Endothelial cell of umbilical vein (primary cell): Measurements from ENCODE around the gene HIVEP3. TPM values are rescaled to one million over a fixed set of nuclear protein-coding genes. Genes with fewer than 3 reads are reported as not detected.

Experiments
- BruUV-seq: library from RNA; stranded (reverse); fragments of 400-500 nt; replicated peaks from 2 replicates; lab custom pipeline; 2021; lab: Mats Ljungman, UMichigan
- CTCF ChIA-PET: fragments of 300-600, 350-600 bp; sonication (Branson Sonifier 250); formaldehyde crosslinking; loops from one replicate; lab custom pipeline; 2021; ENCODE audit warnings: antibody characterized with exemption, inconsistent platforms; lab: Charles Lee
- POLR2A ChIA-PET: fragments of 300-600, 350-600 bp; sonication (Branson Sonifier 250); formaldehyde crosslinking; loops from one replicate; lab custom pipeline; 2021; ENCODE audit warnings: antibody characterized with exemption, inconsistent platforms; lab: Charles Lee
- DNase-seq: peaks from one replicate; pipeline ENCODE4 v3.0.0-alpha.2; 2011; ENCODE audit warnings: low read depth, low spot score
- FAIRE-seq: peaks from 2 replicates; lab custom pipeline; 2011; peaks lifted over from hg19 to GRCh38; lab: Jason Lieb, UNC
- H2AFZ ChIP-seq: 2 replicates; pipeline ENCODE4 v1.6.0; 2012; ENCODE audit warnings: low read depth, low read length, control low read depth, inconsistent platforms
- H3K27ac ChIP-seq: 2 replicates; pipeline ENCODE4 v1.5.1; 2011; ENCODE audit warnings: low read depth, mild to moderate bottlenecking, control low read depth, low read length, moderate library complexity; ENCODE audit not compliant: insufficient read depth
- H3K27me3 ChIP-seq, 2 experiments: 2 replicates each; pipeline versions ENCODE4 v1.6.0 to v1.6.1; 2011; ENCODE audit warnings: low read length in 2 of 2, mixed read lengths in 1 of 2; ENCODE audit not compliant: control insufficient read depth in 2 of 2, insufficient read depth in 2 of 2
- H3K36me3 ChIP-seq, 2 experiments: 2 replicates in 1 of 2; 3 replicates in 1 of 2; pipeline ENCODE4 v1.5.1; 2011; ENCODE audit warnings: low read length in 2 of 2, mild to moderate bottlenecking in 1 of 2, moderate library complexity in 1 of 2; ENCODE audit not compliant: control insufficient read depth in 2 of 2, insufficient read depth in 2 of 2; ENCODE audit errors: extremely low read depth in 1 of 2
- H3K4me1 ChIP-seq: 3 replicates; pipeline ENCODE4 v1.5.1; 2011; ENCODE audit warnings: mild to moderate bottlenecking, low read length; ENCODE audit not compliant: control insufficient read depth, insufficient read depth; ENCODE audit errors: extremely low read depth
- H3K4me2 ChIP-seq: 2 replicates; pipeline ENCODE4 v1.6.1; 2011; ENCODE audit warnings: low read length, control low read depth, mixed read lengths; ENCODE audit not compliant: insufficient read depth
- H3K4me3 ChIP-seq, 3 experiments: fragments of 200-600 bp in 1 of 3; sonication (generic), shearing (Covaris generic) in 1 of 3; replicated peaks in 1 of 3; 2 replicates each; pipeline ENCODE4 v1.5.1; 2011 to 2016; ENCODE audit warnings: control low read depth in 3 of 3, low read length in 3 of 3, mild to moderate bottlenecking in 2 of 3, inconsistent platforms in 1 of 3, low read depth in 1 of 3, moderate library complexity in 1 of 3; ENCODE audit not compliant: insufficient read depth in 1 of 3
- H3K79me2 ChIP-seq: 2 replicates; pipeline ENCODE4 v1.6.0; 2012; ENCODE audit warnings: low read length, inconsistent platforms; ENCODE audit not compliant: control insufficient read depth, insufficient read depth
- H3K9ac ChIP-seq: replicated peaks from 2 replicates; pipeline ENCODE3; 2011; ENCODE audit warnings: low read length, control low read depth; ENCODE audit not compliant: insufficient read depth; ENCODE audit errors: extremely low read depth
- H3K9me1 ChIP-seq: replicated peaks from 3 replicates; pipeline ENCODE4 v1.6.0; 2011; ENCODE audit warnings: mild to moderate bottlenecking, low read length; ENCODE audit not compliant: control insufficient read depth, insufficient read depth; ENCODE audit errors: extremely low read depth
- H3K9me3 ChIP-seq: replicated peaks from 2 replicates; pipeline ENCODE4 v1.5.1; 2012; ENCODE audit warnings: low read length, inconsistent platforms; ENCODE audit not compliant: control insufficient read depth, insufficient read depth
- H4K20me1 ChIP-seq: replicated peaks from 2 replicates; pipeline ENCODE3; 2011; ENCODE audit warnings: mild to moderate bottlenecking, low read length; ENCODE audit not compliant: control insufficient read depth, insufficient read depth; ENCODE audit errors: extremely low read depth
- EZH2 ChIP-seq: IDR thresholded peaks from 2 replicates; pipeline ENCODE4 v1.6.1; 2012; ENCODE audit warnings: borderline replicate concordance, low read depth, mild to moderate bottlenecking, moderate library complexity, low read length, inconsistent platforms; ENCODE audit not compliant: severe bottlenecking
- FOS ChIP-seq: IDR thresholded peaks from 2 replicates; pipeline ENCODE4 v1.6.1; 2011; ENCODE audit warnings: mild to moderate bottlenecking, low read length, moderate library complexity, borderline replicate concordance; ENCODE audit not compliant: insufficient read depth
- GATA2 ChIP-seq: IDR thresholded peaks from 2 replicates; pipeline ENCODE4 v1.7.0; 2011; ENCODE audit warnings: low read depth, mild to moderate bottlenecking, moderate library complexity, mixed read lengths, low read length; ENCODE audit not compliant: insufficient read length, insufficient read depth
- JUN ChIP-seq: IDR thresholded peaks from 2 replicates; pipeline ENCODE4 v1.6.1; 2011; ENCODE audit warnings: borderline replicate concordance, low read depth; ENCODE audit not compliant: insufficient read length, insufficient read depth
- MYC ChIP-seq: IDR thresholded peaks from one replicate; pipeline ENCODE4 v1.6.1; 2011; ENCODE audit warnings: mild to moderate bottlenecking, low read depth, low read length
- POLR2A ChIP-seq: IDR thresholded peaks from 2 replicates; pipeline ENCODE4 v1.6.1; 2012; ENCODE audit warnings: low read depth, mild to moderate bottlenecking, control low read depth, low read length
- POLR2AphosphoS5 ChIP-seq: IDR thresholded peaks from 2 replicates; pipeline ENCODE4 v1.6.1; 2012; ENCODE audit warnings: low read depth, mild to moderate bottlenecking, control low read depth, low read length, moderate library complexity; ENCODE audit not compliant: insufficient read depth
- dilution Hi-C: fragments of 300-500 bp; cut with MboI; formaldehyde crosslinking; loops from one replicate; pipeline ENCODE4 v1.15.0; 2019; ENCODE audit warnings: low sequenced_read_pairs; ENCODE audit not compliant: extremely low pct_ligation_motif_present
- intact Hi-C: fragments of 100-400 bp; cut with micrococcal nuclease; formaldehyde crosslinking; loops from one replicate; pipeline ENCODE4 v1.10.0; 2022
- polyA plus RNA-seq, 4 experiments: library from polyadenylated mRNA; depleted of rRNA in 3 of 4; stranded (reverse) in 3 of 4; unstranded in 1 of 4; fragments of >200 nt; gene quantifications; 2 replicates each; pipeline versions ENCODE4 v1.2.1 to v1.2.3, GENCODE V29; 2011 to 2012; ENCODE audit warnings: missing spikeins in 1 of 4
- total RNA-seq: library from RNA; stranded (reverse); gene quantifications from 2 replicates; pipeline ENCODE4 v1.2.3, GENCODE V29; 2021
- TF ChIP-seq, protein P1 (sequence below): IDR thresholded peaks from 2 replicates; pipeline ENCODE4 v1.6.1; 2011; ENCODE audit not compliant: insufficient read depth, insufficient read length
- TF ChIP-seq, protein P2 (sequence below), 2 donors: IDR thresholded peaks; 1 replicate in 1 of 2; 2 replicates in 1 of 2; pipeline ENCODE4 v1.5.1; 2011; ENCODE audit warnings: low read length in 2 of 2, mild to moderate bottlenecking in 2 of 2, moderate library complexity in 2 of 2, control low read depth in 1 of 2, inconsistent platforms in 1 of 2, low read depth in 1 of 2; ENCODE audit not compliant: insufficient read depth in 1 of 2; ENCODE audit errors: extremely low read depth in 1 of 2

Gene HIVEP3
- total and polyA plus RNA-seq, 2 donors (not counting 3 experiments of a cell fraction or from before 2014, with no cell fraction given), result 3.4 to 4.0 TPM

DNA sequence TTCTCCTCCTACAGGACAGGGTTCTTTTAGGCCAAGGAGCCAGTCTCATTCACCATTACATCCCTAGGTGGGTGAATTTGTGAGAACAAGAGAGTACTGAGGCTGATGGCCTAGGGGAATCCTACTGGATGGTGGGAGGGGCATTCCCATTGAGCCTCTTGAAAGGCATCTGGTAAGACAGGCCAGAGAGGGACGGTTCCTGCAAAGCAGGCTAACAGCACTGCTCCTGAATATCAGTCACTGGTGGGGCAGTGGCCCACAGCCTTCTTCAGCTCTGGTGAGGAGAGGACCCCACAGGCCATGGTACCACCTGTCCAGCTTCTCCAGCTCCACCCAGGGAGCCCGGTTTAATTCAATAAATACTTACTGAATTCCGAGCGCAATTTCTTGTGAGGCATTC is 308.4 kb downstream of the HIVEP3 start:
- H3K4me2 ChIP-seq, result no peak overlapping the region
- dilution Hi-C loops (no loop called here), intact Hi-C loops (no loop called here)
- FAIRE-seq (no peak), DNase-seq (no peak)
- no peak overlapping the region for H3K27ac ChIP-seq
- no peaks in the 10 kb centered on the region for H3K9me3 ChIP-seq
- no peaks in the 10 kb centered on the region for H3K4me1 ChIP-seq
- no peak overlapping the region for H3K4me3 ChIP-seq
- TF ChIP-seq MYC (no peak), FOS (no peak), POLR2AphosphoS5 (no peak), JUN (no peak), EZH2 (no peak), POLR2A (no peak), GATA2 (no peak)
- TF ChIP-seq, protein P1, sequence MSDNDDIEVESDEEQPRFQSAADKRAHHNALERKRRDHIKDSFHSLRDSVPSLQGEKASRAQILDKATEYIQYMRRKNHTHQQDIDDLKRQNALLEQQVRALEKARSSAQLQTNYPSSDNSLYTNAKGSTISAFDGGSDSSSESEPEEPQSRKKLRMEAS, result no peak
- TF ChIP-seq, protein P2, sequence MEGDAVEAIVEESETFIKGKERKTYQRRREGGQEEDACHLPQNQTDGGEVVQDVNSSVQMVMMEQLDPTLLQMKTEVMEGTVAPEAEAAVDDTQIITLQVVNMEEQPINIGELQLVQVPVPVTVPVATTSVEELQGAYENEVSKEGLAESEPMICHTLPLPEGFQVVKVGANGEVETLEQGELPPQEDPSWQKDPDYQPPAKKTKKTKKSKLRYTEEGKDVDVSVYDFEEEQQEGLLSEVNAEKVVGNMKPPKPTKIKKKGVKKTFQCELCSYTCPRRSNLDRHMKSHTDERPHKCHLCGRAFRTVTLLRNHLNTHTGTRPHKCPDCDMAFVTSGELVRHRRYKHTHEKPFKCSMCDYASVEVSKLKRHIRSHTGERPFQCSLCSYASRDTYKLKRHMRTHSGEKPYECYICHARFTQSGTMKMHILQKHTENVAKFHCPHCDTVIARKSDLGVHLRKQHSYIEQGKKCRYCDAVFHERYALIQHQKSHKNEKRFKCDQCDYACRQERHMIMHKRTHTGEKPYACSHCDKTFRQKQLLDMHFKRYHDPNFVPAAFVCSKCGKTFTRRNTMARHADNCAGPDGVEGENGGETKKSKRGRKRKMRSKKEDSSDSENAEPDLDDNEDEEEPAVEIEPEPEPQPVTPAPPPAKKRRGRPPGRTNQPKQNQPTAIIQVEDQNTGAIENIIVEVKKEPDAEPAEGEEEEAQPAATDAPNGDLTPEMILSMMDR (IDR thresholded peaks at IDR 0.05; ENCODE audit: extremely low read depth in 1 of 2, insufficient read depth in 1 of 2, low read depth in 1 of 2, low read length in 2 of 2), result no peak
- H3K79me2 ChIP-seq, result no peaks in the 10 kb centered on the region
- peaks cover 0 to 3% of the 10 kb centered on the region in 2 experiments for H3K27me3 ChIP-seq
- H3K9ac ChIP-seq, result no peak overlapping the region
- no peaks in the 10 kb centered on the region for H3K36me3 ChIP-seq
- CTCF ChIA-PET, result interaction anchor here (1.1 kb wide), 1 partner anchor 200 kb away, joined by 3 read pairs; no protein-coding TSS in a partner anchor
- H2AFZ ChIP-seq, result no peak overlapping the region
- H4K20me1 ChIP-seq, result no peaks in the 10 kb centered on the region
- no peaks in the 10 kb centered on the region for H3K9me1 ChIP-seq
- POLR2A ChIA-PET, result no interaction called here
- no TSS peak for BruUV-seq
